Measurements from ENCODE around the gene NELL1.

Gene NELL1

DNA sequence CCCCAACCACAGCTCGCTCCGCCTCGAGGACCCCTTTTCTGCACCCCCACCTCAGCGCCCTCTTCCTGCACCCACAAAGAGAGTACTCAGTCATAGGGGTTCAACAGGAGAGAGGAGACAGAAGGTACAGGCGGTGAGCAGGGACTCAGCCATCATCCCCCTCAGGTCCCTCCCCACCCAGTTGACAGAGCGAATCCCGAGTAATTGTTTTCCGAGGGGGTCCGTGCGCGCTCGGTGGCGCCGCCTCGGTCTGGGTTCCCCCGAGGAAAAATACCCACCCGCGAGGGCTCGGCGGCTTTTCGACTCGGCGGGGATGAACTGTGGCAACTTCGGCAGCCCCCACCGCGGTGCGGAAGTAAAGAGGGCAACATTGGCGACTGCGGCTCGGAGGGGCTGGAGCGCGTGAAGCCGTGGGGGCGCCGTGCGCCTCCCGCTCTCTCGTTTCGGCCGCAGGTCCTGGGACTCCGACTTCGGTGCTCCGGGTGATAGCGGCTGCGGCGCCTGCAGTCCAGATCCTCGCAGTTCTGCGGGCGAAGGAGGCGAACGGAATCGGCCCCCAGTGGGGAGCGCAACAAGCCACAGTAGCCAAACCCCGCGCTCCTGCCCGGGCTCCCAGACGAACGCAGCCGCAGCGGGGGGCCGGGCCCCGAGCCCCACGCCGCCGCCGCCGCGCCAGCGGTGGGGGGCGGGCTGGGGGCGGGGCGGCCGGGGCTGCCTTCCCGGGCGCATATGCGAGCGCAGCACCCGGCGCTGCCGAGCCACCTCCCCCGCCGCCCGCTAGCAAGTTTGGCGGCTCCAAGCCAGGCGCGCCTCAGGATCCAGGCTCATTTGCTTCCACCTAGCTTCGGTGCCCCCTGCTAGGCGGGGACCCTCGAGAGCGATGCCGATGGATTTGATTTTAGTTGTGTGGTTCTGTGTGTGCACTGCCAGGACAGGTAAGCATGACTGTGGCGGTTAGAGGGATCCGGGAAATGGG lies at the start of gene NELL1:
TSS of gene NELL1 (plus strand) at position 743 of the 976 bp plus-strand sequence.
- DNase-seq (ENCODE audit: low read depth in 1 of 2, low spot score in 1 of 2), result no peak

DNA sequence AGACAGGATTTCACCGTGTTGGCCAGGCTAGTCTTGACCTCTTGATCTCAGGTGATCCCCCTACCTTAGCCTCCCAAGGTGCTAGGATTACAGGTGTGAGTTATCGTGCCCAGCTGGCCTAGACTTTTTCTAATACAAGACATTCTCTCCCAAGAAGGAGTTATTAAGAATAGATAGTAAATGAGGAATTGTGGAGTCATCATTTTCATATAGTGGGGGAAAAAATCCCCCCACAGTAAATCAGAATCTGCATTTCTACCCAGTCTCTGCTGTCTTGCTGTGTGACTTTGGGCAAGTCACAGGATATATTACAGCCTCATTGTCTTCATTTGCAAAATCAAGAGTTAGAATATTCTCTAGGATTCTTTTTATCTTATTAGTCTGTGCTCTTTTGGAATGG lies 48.4 kb upstream of the NELL1 start:
- no peak for DNase-seq (ENCODE audit: low read depth in 1 of 2, low spot score in 1 of 2)

DNA sequence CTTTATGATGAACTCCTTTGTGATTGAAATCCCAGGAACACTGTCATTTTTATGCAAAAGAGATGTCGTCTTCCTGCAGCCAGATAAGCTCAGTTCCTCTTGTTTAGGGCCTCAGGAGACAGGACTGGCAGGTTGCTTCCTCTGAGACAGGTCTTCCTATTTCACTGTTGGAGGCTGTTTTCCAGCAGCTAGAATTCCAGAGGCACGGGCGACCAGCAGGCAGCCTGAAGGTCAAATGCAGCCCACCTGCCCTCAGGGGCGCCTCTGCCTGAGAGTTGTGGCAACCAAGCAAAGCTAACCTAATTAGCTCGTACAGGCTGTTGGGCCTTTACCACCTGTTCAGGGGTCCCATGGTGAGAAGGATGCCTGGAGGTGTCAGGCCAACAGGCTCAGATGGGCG lies 47.7 kb upstream of the NELL1 start:
- no peak for DNase-seq (ENCODE audit: low read depth in 1 of 2, low spot score in 1 of 2)

DNA sequence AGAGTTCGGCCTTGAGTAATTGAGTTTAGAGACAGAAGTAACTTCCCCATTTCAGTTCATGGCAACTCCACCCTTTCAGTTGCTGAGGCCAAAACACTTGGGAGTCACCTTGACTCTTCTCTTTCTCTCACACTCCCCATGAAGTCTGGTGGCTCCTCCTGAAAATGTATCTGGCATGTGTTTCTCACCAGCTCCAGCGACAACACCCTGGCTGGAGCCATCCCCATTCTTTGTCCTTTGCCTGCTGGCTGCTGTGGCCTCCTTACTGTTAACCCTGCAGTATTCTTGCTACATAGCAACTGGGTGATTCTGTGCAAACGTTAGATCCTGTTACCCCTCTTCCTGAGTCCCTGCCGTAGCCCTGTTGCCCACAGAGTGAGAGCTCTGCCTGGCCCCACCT lies 46.1 kb upstream of the NELL1 start:
- no peak for DNase-seq (ENCODE audit: low read depth in 1 of 2, low spot score in 1 of 2)

DNA sequence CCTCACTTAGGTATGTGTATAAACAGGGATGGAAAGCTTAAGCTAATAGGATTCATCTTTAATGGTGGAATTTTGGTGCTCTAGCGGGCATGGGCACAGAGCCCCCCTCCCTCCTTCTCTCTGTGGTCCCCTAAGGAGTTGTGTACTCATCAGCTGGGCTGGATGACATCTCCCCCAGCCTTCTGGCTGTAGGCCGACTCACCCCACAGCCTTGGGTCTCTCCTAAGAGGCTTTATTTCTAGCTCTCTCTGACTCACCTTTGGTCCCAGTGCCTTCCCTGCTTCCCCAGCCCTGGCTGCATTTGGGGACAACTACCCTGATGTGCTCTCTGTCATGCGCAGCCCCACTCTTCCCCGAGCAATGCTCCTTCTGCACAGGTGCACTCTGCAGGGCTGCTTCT lies 43.1 kb upstream of the NELL1 start:
- DNase-seq (ENCODE audit: low read depth in 1 of 2, low spot score in 1 of 2), result no peak

DNA sequence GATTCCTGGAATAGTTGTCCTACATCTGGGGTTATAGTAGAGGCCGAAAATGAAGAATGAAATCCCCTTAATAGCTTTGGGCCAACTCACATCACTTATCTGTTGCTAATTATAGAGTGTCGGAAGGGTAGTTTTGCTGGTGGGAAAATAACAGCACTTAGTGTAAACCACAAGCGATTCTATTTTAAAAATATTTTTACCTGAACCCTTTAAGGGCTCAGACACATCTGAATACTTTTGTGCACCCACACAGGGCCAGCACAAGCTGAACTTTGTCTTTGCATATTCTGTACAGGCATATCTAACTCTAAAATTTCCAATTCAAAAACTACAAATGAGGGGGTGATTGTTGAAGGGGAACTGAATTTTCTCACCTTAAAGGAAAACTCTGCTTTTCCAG lies 42.4 kb upstream of the NELL1 start:
- DNase-seq (ENCODE audit: low read depth in 1 of 2, low spot score in 1 of 2), result no peak

DNA sequence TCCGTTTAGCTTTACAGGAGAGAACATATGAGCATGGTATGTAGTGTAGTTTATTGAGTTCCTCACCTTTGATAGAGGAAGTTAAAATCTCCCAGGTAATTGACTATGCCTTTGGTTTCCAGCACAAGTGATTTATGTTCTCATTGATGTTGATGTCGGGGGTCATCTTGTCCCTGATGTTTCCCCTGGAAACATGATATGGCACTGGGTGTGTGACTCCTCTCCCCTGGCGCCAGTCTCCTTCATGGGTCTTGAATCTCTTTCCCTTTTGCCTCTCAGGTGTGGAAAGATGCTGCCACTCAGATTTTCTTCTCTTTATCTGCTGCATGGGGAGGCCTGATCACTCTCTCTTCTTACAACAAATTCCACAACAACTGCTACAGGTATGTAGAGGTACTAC lies 41.7 kb upstream of the NELL1 start:
- no peak for DNase-seq (ENCODE audit: low read depth in 1 of 2, low spot score in 1 of 2)

DNA sequence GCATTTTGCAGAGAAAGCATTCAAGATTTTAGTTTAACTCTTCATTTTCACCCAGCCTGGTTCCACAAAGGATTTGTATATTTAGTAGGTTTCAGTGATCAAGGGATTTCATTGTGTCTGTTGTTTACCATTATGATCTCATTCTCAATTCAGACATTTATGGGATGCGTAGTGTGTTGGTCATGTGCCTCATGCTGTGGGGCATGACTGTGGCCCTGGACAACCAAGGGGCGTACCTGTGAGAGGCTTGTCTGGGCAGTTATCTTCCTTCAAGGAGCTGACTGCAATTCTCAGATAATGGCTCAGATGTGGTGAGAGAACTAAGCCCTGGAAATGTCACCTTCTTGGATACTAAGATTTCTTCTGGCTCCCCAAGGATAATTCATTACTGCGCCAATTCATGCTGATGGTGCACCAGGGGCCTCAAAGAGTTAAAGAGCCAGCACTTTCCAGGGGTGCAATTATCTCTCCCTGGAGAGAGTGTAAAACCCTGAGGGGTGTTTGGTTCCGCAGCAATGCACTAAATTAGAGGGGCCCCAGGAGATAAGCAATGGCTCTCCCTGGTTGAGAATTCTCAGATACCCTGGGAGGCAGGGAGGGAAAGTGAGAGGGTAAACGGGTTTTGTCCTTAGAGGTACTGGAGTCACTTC lies 37.7 kb upstream of the NELL1 start:
- DNase-seq (ENCODE audit: low read depth in 1 of 2, low spot score in 1 of 2), result no peak

DNA sequence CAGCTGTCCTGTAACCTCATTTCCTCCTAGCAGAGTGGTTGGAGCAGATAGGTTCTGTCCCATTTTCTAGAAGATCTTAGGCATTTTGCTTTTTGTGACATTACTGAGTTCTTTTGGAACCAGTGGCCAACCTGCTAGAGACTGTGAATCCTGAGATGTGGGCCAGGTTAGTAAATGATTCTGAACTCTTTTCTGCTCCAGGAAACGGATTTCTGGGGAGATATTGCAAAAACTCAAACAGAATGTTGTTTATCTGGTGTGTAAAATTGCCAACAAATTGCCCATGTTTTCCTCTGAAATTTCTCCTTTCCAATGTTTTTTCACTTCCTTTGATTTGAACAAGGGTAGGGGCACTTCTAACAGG lies 37.2 kb upstream of the NELL1 start:
- no peak for DNase-seq (ENCODE audit: low read depth in 1 of 2, low spot score in 1 of 2)

DNA sequence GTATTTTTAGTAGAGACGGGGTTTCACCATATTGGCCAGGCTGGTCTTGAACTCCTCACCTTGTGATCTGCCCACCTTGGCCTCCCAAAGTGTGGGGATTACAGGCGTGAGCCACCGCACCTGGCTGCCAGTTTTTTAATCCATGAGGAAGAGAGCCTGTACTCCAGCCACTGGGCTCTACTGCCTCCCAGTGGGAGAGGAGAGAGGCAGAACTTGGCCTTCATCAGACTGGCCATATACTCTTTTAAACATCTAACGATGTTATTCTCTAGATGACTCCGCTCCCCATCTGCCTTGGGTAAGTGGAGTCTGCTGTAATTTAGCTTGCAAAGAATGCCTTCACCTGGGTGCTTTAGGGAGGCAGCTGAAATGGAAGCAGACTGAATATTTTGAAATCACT lies 35.3 kb upstream of the NELL1 start:
- DNase-seq (ENCODE audit: low read depth in 1 of 2, low spot score in 1 of 2), result no peak

DNA sequence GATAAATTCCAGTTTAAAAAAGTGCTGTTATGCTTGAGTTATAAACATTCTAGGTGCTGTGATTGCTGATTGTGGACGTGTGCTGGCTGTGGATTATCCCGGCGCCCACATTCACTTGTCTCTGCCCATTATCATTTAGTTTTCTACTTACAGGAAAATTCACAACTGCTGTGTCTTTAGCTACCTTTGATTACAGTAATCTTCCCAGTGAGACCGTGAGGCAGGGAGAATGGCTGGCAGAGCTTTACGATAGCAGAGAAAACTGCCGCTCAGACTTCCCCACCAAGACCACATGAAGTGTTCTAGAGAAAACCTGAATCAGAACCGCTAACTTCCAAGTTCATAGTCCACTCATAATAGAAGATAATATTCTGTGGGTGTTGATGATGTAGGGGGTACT lies 34.6 kb upstream of the NELL1 start:
- DNase-seq (ENCODE audit: low read depth in 1 of 2, low spot score in 1 of 2), result no peak

DNA sequence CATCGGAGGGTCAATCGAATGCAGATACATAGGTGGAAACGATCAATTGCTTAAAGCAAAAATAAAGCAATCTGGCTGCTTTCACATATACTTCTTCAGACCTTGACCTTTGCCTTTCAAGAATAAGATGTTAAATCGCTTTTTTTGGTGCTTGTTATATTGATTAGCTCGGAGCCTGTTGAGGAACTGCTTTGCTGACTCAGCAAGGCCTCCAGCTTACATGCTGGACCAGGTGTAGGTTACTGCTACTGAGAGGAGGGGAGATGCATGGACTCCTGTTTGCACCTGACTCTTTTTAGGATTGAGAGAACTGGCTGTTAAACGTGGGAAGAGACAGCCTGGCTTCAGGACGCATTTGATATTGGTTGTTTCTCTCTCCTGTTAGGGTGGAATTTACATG lies 31.3 kb upstream of the NELL1 start:
- no peak for DNase-seq (ENCODE audit: low read depth in 1 of 2, low spot score in 1 of 2)

DNA sequence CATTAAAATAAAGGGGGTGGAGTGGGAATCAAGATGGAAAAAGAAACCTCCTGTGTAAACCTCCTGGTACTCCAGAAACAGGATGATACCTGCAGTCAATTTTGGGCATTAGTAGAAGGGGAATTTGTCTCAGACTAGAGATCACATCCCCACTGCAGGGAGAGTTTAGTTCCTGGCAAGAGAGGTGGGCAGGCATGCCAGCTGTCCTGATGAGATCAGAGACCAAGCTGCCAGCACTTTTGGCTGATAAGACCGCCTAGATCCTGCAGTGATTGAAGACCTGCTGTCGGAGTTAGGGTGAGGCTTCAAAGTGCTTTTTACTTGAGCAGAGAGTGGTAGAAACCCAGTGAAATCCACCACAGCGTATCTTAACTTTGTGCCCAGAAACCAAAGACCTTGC lies 29.7 kb upstream of the NELL1 start:
- DNase-seq (ENCODE audit: low read depth in 1 of 2, low spot score in 1 of 2), result no peak

DNA sequence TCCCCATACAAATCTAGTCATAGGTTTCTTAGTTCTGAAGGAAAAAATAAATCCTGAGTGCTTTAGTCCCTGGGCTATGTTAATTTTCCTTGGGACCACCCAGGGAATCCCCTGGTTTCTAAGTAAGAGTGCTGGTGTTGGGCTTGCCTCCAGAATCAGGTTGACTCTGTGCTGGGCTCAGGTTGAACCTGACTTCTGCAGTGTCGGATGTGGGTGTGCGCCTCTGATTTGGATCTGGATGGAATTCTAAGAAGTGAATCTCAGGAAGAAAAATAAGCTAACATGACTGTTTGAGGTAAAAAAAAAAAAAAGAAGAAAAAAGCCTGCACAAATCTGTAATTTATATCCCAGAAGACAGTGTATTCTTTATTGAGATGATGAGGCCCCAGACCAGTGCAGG lies 29.0 kb upstream of the NELL1 start:
- DNase-seq (ENCODE audit: low read depth in 1 of 2, low spot score in 1 of 2), result no peak

DNA sequence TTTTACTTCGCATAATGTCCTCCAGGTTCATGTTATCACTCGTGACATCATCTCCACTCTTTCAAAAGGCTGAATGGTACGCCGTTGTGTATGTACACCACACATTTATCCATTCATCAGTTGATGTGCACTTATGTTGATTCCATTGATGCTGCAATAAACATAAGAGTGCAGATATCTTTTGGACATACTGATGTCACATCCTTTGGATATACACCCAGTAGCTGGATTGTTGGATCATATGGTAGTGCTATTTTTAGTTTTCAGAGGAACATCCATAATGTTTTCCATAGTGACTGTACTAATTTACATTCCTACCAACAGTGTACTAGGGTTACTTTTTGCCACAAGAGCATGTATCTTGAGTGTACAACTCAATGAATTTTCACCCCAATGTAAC lies 25.0 kb upstream of the NELL1 start:
- DNase-seq (ENCODE audit: low read depth in 1 of 2, low spot score in 1 of 2), result no peak

DNA sequence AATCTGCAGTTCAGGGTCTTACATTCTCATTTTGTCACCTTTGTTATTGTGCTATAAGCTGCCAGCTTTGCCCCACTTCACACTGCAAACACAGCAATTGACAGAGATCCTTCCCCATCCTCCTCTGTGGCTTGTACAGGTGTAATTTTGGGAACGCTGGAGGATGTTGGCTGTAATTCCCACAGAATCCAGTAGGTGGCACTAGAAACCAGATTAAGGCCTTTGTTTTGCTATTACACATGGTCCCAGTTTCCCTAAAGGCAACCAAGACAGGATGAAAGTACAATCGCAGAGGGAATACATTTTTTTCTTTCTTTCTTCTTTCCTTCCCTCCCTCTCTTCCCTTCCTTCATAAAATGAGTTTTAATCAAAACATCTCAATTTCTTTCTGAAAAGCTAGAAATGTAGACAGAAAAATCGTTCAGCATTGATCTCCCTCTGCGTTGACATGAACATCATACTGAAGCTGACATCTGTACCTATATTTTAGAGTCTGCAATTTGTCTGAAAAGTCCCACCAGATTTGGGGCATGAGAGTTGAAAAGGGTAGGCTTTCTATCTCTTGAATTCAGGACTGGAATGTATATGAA lies 21.3 kb upstream of the NELL1 start:
- no peak for DNase-seq (ENCODE audit: low read depth in 1 of 2, low spot score in 1 of 2)

DNA sequence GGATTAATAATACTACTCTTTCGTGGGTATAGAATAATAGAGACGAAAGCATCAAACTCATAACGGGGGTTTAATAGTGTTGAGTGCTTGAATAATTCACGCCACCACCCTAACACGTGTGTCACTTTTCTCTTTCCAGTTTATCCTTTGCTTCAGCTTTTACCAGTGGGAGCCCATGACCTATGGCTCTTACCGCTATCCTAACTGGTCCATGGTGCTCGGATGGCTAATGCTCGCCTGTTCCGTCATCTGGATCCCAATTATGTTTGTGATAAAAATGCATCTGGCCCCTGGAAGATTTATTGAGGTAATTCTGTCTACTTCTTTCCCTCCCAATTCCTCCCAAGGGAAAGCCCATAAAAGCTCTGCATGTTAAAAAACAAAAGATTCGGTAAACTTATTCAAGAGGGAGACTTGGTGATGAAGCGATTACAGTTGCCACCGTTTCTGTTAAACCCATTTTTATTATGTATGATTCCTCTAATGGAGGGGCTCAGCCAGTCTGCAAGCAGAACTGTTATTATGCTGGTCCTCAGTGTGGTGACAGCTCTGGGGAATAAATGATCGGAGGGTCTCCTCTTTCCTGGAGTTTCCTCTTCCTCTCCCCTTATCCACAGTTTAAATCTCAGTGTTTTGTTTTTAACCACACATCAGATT lies 17.1 kb upstream of the NELL1 start:
- no peak for DNase-seq (ENCODE audit: low read depth in 1 of 2, low spot score in 1 of 2)

DNA sequence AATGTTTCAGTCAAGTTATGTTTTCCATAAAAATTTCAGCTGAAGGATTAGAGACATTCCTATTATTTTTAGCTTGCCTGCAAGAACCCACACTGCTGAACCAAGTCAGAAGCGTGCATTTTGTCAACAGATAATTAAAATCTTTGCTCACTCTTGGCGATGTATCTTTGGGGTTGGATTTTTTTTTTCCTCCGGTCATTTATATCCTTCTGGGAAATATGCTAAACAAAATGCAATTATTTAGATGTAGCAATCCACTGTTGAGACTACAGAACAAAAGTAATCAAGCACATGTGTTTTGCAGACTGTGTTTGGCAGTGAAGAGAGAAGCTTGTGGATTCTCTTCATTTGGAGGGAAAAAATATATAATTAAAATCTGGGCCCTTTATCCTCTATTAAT lies 15.3 kb upstream of the NELL1 start:
- DNase-seq (ENCODE audit: low read depth in 1 of 2, low spot score in 1 of 2), result no peak

DNA sequence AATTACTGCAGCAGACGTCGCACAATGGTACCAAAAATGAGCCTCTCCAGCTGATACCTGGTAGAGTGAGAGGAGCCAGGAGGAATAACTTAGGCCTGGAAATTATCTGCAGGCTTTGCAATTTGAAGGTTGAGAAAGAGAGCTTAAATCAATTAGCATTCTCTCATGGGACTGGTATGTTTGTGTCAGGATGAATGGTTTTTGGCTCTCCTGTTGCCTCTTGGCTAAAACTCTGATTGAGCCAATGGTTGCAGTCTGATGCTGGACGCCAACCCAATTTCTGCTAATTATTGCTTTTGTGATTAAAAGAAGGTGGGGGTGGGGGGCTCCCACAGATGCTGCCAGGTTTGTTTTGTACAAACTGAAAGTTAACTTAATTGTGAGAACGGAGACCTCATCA lies 12.5 kb upstream of the NELL1 start:
- DNase-seq (ENCODE audit: low read depth in 1 of 2, low spot score in 1 of 2), result no peak

DNA sequence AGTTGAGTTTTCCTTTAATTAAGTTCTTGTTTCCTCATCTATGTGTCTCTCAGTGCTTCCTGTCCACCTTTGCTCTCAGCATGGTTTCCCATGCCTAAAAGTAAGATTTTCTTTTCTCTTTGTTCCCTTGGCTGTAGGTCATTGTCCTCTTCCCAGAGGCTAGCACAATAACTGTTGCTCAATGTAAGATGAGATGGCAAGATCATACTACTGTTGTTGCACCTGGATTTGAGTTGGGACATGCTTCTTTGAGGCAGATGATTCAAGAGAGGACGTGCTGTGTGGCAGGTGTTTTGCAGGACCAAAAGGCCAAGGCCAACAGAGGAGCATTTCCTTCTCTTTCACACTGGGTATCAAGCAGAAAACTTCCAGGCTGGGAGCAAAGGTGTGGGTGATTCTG lies 11.3 kb upstream of the NELL1 start:
- no peak for DNase-seq (ENCODE audit: low read depth in 1 of 2, low spot score in 1 of 2)

DNA sequence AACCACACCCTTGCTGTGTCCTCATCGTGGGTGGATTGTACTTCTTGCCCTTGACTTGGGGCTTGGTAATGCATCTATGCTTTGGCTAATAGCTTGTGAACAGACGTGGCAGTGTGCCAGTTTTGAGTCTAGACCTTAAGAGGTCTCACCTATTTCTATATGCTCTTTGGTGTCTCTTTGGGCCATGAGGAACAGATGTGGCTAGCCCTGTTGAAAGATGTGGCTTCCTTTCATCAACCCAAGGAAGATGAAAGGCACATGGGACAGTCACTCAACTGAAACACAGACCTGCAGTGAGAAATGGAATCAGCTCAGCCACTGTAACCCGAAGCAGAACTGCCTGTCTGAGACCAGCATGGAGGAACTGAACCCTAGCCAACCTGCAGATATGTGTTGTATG lies 7.9 kb upstream of the NELL1 start:
- no peak for DNase-seq (ENCODE audit: low read depth in 1 of 2, low spot score in 1 of 2)

DNA sequence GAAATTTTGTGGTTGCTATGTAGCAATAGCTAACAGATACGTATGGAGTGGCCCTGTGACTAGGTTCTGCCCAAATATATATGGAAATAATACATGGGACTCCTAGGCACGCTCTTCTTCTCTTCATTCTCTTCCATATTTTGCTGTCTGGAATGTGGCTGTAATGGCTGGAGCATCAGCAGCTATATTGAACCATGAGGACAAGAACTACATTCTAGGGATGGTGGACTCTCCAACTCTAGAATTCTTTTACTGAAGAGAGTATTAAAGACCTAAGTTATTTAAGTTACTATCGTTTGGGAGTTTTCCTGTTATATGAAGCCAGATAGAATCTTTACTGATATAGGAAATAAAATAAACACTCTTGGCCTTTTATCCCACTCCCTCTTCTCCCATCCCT lies 7.5 kb upstream of the NELL1 start:
- no peak for DNase-seq (ENCODE audit: low read depth in 1 of 2, low spot score in 1 of 2)

All from stimulated activated CD4-positive, alpha-beta T cell treated with anti-CD3 and anti-CD28 coated beads, Interleukin-15, amount 100 ng/mL, for 1 hour (primary cell).